HG03066 (cell line): ENCODE results near the gene NR2F1.
"Not testable (repeated sequence)": the region's sequence is repeated elsewhere in the genome, so short reads cannot be mapped to it uniquely, and the experiment has no call there.

ENCODE experiments used
- ATAC-seq: cut with Tn5 transposase; IDR thresholded peaks from one replicate; pipeline ENCODE4 v1.9.1; 2021; ENCODE audit warnings: low read depth; ENCODE audit not compliant: unreplicated experiment

The NR2F1 gene

DNA sequence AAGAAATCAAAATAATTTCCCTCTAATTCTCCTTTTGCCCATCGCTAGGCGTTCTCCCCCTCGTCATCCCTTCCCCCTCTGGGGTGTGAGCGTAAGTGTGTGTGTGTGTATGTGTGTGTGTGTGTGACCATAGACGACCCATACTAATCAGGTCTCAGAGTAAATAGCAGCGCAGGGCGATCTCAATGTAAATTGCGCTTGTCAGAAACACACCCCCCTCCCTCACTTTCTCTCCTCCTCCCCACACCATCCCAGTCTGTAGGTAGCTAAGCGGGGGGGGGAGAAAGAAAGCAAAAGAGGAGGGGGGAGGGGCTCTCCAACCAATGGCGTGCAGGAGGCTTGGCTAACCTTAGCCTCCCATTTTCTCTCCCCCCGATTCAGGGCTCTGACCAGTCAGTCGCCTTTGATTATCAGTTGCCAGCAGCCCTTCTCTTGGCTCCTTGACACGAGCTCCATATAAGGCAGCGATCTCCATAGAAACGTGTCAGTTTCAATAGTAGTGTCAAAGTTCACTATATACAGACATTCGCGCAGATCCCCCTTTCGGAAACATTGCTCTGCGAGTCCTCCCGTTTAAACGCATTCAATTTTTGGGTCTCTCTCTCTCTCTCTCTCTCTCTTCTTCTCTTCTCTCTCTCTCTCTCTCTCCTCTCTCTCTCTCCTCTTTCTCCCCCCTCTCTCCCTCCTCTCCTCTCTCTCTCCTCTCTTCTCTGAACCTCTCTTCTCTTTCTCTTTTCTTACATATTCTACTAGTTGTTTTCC, at the start of gene NR2F1:
NR2F1 (plus strand) TSS at position 546 of the 762 bp plus-strand sequence. CDS start 1,802 bp downstream, outside the sequence.
- ATAC-seq, result no peak

DNA sequence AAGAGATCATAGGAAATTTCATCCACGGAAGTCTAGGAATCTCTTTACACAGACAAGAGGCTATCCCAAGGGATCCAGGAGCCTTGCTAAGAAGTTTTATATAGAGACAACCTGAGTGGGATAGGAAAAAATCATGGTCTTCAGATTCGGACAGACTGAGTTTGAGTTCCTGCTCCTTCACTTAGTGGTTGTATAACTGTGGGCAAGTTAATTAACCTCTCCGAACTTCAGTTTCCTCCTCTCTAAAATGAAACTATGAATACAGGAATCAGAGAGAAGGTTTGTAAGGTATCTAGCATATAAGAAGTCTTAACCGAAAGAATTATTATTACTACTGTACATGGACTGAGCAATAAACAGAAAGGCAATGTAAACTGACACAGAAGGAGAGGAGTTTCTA, 37.1 kb upstream of the NR2F1 start:
- no peak for ATAC-seq

DNA sequence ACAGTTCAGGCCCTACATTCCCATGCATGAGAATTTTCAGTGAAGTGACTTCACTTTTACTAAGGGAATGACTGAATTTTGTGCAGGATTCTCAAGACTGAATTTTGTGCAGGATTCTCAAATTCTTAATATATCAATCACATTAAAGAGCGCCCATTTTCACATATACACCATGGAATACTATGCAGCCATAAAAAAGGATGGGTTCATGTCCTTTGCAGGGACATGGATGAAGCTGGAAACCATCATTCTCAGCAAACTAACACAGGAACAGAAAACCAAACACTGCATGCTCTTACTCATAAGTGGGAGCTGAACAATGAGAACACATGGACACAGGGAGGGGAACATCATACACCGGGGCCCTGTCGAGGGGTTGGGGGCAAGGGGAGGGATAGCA, 33.4 kb upstream of the NR2F1 start:
- ATAC-seq, result not testable (repeated sequence)

DNA sequence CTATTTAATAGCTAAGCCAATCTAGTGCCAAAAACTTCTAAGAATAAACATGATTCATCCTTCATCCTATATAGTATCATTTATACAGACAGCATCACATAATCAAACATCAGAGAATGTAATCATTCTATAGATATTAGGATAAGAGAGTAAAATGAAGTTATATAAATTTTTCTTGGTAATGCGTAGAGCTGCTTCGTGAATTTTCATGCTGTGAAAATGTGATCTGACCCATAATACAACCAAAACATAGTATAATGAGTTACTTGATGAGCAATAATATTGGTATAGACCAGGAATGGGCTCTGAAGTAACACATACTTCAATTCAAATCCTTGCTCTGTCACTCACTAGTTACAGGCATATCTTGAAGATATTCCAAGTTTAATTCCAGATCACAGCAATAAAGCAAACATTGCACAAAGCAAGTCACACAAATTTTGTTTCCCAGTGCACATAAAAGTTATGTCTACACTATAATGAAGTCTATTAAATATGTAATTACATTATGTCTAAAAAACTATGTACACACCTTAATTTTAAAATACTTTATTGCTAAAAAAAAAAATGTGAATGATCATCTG, 25.9 kb upstream of the NR2F1 start:
- no peak for ATAC-seq

DNA sequence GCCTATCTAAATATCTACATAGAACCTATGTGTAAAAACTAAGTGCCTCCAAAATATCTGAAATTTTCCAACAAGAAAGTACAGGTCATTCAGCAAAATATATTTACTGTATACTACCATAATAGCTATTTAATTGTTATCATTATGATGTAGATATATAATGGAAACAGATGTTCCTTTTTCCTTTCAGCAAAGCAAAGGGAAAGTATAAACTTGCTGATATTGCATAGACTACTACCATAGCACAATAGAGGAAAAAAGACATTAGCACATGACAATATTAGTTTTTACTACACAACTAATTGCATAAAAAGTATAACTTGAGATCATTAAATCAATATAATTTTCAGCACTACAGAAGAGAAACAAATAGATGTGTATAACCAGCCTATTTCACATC, 16.9 kb upstream of the NR2F1 start:
- ATAC-seq, result no peak

DNA sequence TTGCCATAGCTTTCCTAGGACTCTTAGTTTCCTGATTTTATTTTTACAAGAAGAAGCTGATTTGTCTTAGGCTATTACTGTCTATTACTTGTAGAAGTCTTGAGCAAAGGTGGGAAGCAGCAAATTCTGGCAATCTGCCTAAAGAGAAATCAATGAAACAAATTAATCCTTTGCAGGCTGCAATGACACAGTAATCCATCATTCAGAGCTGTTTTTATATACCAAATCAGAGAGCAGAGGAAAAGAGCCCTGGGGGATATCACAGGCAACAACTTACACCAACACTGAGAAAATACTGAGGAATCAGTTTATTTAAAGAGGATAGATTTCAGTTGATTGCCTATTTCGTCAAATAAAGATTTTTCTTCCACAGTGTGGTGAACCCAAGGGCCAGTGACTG, 15.6 kb upstream of the NR2F1 start:
- no peak for ATAC-seq

DNA sequence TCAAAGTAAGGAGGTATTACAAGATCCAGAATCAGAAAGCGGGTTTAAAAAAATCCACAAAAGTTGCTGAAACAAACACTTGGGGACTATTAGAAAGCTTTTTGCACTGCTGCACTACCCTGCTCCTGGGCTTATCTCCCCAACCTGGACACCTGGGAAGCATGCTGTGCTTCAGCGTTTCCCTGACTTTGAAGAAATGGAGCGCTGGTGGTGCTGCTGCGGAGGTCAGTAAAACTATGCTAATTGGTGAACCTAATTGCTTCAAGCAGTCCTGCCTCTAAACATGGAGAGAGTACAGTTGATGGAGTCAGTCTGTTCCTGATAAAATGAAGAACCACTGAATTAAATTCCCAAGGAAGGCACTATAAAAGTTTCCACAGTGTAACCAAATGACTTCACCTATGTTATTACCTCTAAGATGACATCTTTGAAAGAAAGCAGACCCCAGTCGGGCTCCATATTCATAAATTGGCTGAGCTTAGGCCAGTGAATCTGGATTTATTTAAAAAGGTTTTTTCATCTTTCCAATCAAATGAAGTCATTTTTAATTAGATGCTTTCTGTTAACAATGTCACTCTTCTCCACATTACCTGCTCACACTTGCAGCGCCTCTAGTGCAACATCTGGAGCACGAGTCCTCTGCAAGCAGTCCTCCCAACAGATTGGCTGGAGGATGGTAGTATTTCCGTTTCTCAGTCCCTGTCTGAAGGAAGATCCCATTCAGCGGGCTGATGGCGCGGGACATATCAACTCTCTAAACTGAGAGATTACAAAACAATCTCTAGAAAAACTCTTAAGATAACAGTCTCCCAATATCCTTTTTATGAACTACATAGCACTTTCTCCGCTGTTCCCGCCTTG, 13.5 kb upstream of the NR2F1 start:
- no peak for ATAC-seq

DNA sequence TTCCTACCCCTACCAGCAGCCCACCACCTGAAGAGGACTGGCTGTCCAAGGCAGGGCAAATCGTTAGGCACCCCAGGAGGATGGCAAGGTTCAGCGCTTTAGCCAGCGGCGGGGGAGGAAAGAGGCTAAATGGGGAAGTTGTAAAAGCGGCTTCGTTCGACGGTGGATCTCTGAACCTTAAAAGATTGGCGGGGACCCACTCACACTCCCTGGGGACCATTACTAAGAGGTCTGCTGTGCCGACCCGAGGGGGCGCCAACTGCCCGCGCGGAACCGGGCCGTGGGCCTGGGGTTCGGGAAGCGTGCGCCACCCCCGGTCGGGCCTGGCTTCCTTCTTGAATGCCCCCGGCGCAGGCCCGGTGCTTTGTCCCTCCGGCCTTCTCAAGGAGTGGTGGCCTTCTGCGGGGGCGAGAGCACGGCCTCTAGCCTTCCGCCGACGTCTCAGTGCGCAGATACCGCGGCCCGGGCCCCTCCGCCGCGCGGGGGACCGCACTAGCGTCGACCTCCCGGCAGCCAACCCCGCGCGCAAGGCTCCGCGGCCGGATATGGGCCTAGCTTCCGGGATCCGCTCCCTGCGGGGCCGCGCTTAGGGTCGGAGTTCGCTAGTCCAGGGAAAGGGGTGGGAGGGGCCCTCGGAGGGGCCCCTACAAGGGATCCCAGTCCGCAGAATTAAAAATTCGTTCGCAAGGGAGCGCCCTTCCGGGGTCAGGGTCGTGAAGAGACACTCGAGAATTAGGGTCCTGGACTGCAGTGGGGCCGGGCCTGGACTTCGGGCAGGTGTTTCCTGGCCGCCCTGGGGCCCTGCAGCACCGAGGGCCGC, 12.5 kb upstream of the NR2F1 start:
- no peak for ATAC-seq

DNA sequence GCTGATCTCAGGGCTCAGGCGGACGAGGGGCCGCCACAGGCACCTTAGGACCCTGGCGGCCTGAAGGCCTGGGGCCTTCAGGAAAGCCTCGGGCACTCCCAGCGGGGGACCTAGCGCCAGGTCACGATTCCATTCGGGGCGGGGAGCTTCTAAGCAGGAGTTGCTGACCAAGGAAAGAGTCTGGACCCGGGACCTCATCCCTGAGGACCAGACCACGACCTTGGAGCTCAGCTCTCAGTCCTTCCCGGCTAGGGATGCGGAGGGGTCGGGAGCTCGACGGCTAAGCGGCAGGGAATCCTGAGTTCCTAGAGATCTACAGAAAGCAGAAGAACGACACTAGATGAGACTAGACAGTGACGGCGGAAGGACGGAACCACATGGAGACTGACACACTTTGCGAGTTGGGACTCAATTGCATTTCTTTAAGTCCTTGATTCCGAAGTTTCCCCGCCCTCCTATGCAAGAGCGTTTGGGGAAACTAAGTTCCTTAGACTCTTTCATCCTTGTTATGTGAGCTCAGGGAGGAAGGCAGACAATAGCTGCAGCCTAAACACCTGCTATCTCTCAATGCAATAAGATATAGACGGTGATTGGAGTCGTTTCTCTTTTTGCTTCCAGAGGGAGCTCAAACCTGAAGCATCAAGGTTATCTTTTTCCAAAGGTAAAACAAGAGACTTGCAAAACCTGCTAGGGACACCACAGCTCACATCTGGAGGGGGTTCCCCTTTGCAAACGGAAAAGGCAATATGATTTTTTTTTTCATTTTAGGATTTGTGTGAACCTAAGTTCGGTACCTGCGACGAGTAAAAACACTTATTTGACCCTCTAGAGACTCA, 11.7 kb upstream of the NR2F1 start:
- ATAC-seq, result no peak

DNA sequence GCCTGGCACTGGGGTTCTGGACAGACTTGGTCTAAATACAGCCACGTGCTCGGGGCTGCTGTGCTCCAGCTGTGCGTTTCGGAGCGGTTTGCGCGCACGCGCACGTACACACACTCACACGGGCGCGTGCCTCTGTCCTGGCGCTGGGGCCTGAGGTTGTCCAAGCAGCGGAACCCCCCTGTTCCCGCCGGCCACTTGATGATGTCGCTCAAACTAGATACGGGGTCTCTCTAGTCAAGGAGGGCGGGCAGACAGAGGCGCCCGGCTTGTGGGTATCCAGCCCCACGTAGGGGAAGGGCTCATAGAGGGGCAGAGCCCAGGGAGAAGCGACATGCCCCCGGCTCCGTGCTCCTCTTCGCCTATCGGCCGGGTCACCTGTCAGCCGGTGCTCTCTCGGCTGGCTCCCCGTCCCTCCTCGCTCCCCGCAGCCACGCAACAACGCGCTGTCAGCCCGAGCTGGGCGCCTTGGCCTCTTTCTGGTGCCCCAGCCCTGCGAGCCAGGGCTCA, 10.9 kb upstream of the NR2F1 start:
- ATAC-seq, result no peak

DNA sequence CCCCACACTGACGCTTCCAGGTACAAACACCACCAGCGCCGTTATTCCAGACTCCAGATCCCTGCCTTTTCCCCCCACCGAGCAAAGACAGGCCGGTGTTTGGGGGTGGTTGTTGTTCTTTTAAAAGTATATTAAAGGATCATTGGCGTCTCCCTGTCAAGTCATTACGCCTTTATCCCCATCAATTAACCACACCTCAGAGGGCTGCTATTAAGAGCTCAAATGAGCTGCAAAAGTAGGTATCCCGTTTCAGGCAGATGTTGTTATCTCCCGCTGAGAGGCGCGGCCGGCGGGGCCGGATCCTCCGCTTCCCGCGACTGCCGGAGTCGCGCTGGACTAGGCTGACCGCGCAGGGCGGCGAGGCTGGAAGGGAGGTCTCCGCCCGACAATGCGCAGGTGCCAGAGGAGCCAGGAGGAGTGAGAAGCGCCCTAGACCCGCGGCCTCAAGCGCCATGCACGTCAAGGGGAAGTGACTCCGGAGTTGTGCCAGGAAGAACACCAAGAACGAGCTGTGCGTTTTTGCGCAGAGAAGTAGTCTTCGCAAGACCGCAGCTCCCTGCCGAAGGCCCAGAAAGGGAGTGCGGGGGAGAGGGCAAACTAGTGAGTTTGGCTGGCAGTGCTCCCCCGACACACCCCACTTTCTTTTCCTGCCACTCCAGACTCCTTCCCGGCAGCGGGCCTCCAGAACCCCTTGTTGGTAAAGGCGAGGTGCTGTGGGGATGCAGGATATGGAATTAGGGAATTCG, 10.2 kb upstream of the NR2F1 start:
- no peak for ATAC-seq

DNA sequence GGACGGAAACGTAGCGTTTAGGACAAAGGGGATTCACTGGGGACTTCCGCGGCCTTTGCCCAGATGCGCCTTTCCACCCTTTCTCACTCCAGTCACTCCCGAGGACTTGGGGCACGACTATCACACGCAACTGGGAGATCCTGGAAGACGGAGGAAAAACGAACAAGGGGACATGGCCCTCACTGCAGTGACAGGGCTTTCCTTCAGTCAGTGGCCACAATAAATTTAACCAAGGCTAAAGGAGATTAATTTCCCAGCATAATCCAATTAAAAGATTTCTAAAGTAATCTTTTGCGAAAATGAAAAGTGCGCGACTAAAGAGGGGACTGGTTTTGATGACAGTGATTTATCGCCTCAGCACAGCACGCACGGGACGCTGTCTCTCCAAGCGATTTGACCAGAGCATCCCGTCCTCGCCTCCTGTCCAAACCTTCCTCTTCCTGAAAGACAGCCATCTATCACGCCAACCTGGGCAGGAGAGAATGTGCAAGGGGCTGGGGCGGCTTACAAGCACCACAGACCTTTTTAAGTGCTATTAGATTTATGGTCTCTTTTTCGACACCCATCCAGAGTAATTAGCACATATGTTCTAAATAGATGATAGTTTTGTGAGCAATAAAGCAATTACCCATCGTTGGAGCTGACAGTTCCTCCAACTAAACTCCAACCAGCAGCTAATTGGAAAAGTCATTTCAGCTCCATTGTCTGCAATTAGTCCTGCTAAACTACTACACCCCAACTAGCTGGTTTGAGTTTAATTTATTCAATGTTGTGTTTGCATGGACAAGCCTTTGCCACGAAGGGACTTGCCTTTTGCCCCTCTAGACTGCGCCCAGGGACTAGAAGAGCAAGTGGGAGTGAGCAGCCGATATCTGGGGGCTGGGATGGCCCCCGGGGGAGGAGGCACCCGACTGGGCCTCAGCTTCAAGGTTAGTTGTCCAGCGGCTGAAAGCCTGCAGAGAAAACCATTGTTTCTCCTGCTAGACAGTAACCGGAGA, 9.4 kb upstream of the NR2F1 start:
- no peak for ATAC-seq

DNA sequence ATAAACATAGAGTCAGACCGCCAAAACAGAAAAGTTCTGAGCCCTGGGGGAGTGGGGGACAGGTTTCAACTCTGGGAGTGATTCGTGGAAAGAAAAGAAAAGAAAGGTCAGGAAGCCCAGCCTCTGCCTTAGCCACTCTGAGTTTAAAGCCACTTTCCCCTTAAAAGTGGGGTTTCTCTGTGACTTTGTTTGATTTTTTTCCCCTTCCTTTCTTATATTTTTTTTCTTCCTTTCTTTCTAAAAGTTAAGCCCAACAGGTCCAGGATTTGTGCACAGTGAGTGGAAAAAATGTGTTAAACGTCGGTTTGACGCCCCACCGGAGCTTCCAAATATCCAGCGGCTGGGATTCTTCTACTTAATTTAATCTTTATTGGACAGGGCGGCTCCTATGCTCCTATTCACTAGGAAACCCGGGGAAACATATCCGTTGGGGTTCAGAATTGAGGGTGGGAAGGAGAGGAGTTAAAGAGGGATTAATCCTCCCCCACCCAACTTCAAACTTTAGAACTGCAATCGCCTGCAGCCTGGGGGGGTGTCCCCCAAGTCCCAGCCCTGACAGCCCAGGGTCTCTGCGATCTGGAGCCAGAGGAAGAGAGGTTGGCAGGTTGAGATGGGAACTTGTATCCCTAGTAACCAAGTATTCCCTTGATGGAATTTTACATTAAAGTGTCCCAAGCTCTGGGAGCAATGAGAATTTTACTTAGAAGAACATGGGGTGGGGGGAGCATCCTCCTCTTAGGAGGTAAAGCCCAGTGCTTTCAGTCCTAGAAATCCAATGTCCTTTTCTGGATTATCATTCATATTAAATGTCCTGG, 8.3 kb upstream of the NR2F1 start:
- ATAC-seq, result no peak

DNA sequence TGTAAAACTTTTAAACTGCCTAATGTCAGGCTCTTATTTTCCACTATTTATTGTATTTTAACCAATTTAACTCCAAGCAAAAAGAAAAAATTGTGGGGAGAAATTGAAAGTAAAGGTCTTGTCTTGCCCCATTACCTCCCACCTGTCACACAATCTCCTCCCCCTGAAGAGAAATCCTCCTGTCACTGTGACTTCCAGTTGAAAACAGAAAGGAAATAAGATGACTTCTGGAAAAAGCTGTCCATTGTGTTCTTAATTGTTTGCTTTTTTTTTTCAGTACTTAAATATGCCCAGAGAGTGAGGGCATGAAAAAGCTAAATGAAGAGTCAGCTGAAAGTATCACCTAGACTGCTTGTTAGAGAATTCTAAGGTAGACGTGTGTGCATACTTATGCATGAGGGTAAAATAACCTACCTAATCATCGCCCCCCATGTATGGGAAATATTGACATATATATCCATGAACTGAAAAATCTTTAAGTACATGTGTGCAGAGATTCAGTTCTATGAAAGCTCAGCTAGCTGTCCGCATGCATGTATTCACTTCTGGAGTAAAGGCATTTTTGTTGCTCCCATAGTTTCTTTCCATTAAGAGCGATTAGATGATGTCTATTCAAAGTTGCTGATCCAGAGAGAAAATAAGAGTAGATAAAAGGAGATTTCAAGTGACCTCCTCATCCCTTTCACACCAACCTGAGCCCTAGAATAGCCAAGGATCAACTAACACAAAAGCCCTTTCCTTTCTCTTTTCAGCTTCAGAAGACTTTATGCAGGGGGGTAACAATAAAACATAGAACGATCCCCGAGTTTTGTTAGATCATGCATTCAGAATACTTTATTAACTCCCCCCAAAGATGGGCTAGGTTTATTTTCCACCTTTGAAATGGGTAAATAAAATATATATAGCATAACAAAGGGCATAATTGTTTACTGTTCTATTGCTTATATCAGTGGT, 7.3 kb upstream of the NR2F1 start:
- ATAC-seq, result no peak

DNA sequence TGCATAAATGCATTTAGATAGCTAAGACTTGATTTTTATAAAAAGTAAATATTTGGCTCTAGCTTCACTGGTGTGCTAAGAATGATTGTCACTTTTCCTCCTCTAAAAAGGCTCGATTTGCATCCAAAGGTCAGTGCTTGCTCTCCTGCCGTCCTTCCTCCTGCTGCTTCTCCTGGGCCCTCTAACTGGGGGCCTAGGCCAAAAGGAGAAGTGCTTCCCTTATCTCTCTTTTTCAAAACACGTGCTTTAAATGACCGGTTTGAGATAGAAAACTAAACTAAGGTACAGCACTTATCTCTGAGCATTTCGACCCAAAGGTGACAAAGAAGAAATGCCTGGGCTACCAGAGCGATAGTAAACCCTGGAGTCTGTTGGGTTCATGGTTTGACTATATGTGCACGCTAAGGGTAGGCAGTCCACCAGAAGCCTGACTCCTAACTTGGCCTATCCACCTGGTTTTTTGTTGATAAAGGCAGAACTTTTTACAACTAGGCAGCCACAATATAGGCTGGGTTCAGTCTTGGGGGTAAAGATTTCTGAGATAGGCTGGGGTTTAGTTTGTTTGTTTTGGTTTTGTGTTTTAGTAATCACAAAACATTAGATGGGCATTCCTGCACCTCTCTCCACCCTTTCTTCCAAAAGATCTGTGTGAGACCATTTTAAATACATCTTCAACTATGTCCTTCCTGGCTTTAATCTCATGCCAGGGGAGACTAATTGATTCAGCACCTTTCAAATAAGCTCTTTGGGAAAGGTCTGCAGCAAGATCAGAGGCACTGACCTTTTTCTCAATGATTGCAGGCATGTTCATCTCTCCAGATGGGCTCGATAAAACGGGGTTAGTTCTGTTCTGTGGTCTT, 5.8 kb upstream of the NR2F1 start:
- no peak for ATAC-seq
